Type B pancreatic cell (in vitro differentiated cells): ENCODE measurements around the gene LRBA. TPM values are rescaled to one million over a fixed set of nuclear protein-coding genes. Genes with fewer than 3 reads are reported as not detected.
"Not testable (repeated sequence)": the region's sequence is repeated elsewhere in the genome, so short reads cannot be mapped to it uniquely, and the experiment has no call there.

ENCODE experiments used
- DNase-seq: peaks from one replicate; pipeline ENCODE4 v3.0.0; 2021; ENCODE audit warnings: mixed read lengths; ENCODE audit not compliant: unreplicated experiment; ENCODE audit errors: extremely low spot score
- H3K27ac Mint-ChIP-seq: 2 replicates; pipeline ENCODE4 v1.8.0; 2021; ENCODE audit warnings: mild to moderate bottlenecking, mixed read lengths
- H3K27me3 Mint-ChIP-seq: 2 replicates; pipeline ENCODE4 v1.8.0; 2021; ENCODE audit warnings: mixed read lengths
- H3K36me3 Mint-ChIP-seq: 2 replicates; pipeline ENCODE4 v1.8.0; 2021; ENCODE audit warnings: mixed read lengths
- H3K4me1 Mint-ChIP-seq: one replicate; pipeline ENCODE4 v1.8.0; 2021; ENCODE audit warnings: mixed read lengths; ENCODE audit not compliant: unreplicated experiment
- H3K4me3 Mint-ChIP-seq: 2 replicates; pipeline ENCODE4 v1.8.0; 2021; ENCODE audit warnings: mild to moderate bottlenecking, mixed read lengths
- H3K9me3 Mint-ChIP-seq: 2 replicates; pipeline ENCODE4 v1.8.0; 2021; ENCODE audit warnings: mixed read lengths
- total RNA-seq: library from RNA; stranded (reverse); gene quantifications from 2 replicates; pipeline ENCODE4 v1.2.1, GENCODE V29; 2021; ENCODE audit warnings: low replicate concordance
- TF ChIP-seq, protein P1 (sequence below): fragments of 200-600 bp; sonication (generic); conservative IDR thresholded peaks from 2 replicates; pipeline ENCODE4 v1.5.0; 2021; ENCODE audit warnings: antibody characterized with exemption, mild to moderate bottlenecking

Gene LRBA
- total RNA-seq, 1 donor from 2014 or later, result 64.5 TPM

DNA sequence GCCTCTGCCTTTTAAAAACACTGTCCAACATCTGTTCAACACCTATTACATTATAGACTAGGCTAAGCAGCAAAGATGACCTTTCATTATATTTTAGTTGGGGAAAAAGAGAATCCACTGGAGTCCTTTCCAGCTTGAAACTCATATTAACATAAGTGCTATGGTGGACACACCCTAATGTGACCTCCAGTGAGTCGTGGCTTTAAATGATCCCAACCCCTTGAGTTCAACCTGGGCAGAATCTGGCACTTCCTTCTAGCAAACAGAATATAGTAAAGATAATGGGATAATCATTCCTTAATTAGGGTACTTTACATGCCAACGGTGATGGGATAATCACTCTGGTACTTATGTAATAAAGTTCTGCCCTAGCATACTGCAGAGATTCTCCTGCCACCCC, 270.5 kb downstream of the LRBA start:
- Mint-ChIP-seq H3K27ac (peak overlapping the region; percentile 3), H3K4me3 (no peak overlapping the region), H3K9me3 (peaks cover 4% of the 10 kb centered on the region), H3K4me1 (peaks cover 14% of the 10 kb centered on the region), H3K27me3 (no peaks in the 10 kb centered on the region), H3K36me3 (peaks cover 19% of the 10 kb centered on the region)
- TF ChIP-seq, protein P1, sequence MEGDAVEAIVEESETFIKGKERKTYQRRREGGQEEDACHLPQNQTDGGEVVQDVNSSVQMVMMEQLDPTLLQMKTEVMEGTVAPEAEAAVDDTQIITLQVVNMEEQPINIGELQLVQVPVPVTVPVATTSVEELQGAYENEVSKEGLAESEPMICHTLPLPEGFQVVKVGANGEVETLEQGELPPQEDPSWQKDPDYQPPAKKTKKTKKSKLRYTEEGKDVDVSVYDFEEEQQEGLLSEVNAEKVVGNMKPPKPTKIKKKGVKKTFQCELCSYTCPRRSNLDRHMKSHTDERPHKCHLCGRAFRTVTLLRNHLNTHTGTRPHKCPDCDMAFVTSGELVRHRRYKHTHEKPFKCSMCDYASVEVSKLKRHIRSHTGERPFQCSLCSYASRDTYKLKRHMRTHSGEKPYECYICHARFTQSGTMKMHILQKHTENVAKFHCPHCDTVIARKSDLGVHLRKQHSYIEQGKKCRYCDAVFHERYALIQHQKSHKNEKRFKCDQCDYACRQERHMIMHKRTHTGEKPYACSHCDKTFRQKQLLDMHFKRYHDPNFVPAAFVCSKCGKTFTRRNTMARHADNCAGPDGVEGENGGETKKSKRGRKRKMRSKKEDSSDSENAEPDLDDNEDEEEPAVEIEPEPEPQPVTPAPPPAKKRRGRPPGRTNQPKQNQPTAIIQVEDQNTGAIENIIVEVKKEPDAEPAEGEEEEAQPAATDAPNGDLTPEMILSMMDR, result no peak
- DNase-seq, result no peak

DNA sequence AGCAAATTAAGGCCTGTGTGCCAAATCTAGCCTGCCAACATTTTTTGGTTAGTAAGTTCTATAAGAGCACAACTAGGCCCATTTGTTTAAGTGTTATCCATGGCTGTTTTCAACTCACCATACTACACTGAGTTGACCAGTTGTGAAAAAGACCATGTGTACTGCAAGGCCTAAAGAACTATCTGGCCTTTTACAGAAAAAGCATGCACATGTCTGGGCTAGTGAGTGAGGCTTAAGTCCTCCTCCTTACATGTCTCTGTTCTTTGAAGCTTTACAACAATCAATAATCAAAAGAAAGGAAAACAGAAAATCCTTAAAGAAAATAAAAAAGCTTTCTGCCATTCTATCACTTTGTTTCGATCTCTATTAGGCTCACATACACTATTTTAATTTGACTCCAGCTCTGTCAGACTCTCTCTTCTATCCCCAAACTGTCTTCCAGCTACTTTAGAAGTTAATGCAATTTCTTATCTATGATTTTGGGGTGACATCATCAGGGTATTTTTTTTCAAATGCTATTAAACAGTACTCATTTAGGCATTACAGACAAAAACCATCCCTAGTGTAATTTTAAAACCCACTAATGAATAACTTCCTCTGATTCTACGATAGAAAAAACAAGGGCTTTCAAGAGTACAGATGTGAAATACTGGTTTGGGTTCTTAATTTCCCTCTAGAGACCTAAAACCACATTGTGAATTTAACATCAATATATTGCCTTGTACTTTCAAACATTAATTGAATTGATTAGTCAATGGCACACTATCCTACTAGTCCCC, 271.3 kb downstream of the LRBA start:
- no peak for DNase-seq
- Mint-ChIP-seq H3K36me3 (peaks cover 19% of the 10 kb centered on the region), H3K9me3 (peaks cover 4% of the 10 kb centered on the region), H3K4me1 (peaks cover 14% of the 10 kb centered on the region), H3K4me3 (no peak overlapping the region), H3K27me3 (no peaks in the 10 kb centered on the region), H3K27ac (peak overlapping the region; percentile 3)
- TF ChIP-seq, protein P1, result no peak

DNA sequence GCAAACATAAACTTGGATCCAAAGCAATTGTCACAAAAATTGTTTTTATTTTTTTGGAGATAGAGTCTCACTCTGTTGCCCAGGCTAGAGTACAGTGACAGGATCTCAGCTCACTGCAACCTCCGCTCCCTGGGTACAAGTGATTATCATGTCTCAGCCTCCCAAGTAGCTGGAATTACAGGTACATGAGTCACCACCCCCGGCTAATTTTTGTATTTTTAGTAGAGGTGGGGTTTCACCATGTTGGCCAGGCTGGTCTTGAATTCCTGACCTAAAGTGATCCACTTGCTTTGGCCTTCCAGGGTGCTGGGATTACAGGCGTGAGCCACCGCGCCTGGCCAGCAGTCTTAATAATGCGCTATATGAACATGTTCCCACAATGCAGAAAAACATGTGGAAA, 272.2 kb downstream of the LRBA start:
- not testable (repeated sequence) for H3K9me3 Mint-ChIP-seq, H3K4me3 Mint-ChIP-seq, H3K27me3 Mint-ChIP-seq, DNase-seq, H3K27ac Mint-ChIP-seq
- Mint-ChIP-seq H3K4me1 (peaks cover 14% of the 10 kb centered on the region), H3K36me3 (peaks cover 18% of the 10 kb centered on the region)

DNA sequence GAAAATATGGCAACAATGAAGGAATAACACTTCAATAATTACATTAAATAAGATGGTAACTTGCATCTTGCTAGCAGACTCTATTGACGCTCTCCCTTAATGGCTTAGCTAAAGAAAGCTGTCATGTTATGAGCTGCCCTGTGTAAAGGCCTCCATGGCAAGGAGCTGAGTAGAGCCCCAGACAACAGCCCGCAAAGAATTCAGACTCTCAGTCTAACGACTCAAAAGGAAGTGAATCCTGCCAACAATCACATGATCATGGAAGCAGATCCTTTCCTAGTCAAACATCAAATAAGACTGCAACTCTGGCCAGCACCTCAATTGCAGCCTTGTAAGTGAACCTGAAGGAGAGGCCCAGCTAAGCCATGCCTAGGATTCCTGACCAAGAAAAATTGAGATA, 275.5 kb downstream of the LRBA start:
- Mint-ChIP-seq H3K27ac (no peak overlapping the region), H3K9me3 (no peaks in the 10 kb centered on the region), H3K4me1 (peaks cover 9% of the 10 kb centered on the region), H3K36me3 (peaks cover 5% of the 10 kb centered on the region), H3K27me3 (no peaks in the 10 kb centered on the region), H3K4me3 (no peak overlapping the region)
- no peak for DNase-seq
- TF ChIP-seq, protein P1, result no peak

DNA sequence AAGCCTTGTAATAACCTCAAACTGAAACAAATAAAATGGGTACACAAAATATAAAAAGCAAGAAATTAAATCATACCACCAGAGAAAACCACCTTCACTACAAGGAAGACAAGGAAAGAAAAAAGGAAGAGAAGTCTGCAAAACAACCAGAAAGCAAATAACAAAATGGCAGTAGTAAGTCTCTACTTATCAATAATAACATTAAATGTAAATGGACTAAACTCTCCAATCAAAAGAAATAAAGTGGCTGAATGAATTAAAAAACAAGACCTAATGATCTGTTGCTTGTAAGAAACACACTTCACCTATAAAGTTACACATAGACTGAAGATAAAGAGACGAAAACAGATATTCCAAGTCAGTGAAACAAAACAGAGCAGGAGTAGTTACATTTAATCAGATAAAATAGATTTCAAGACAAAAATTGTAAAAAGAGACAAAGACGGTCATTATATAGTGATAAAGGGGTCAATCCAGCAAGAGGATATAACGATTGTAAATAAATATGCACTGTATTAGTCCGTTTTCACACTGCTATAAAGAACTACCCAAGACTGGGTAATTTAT, 289.0 kb downstream of the LRBA start:
- H3K4me1 Mint-ChIP-seq, result no peaks in the 10 kb centered on the region
- H3K9me3 Mint-ChIP-seq, result peaks cover 11% of the 10 kb centered on the region
- H3K4me3 Mint-ChIP-seq, result no peak overlapping the region
- no peak overlapping the region for H3K27ac Mint-ChIP-seq
- no peak for DNase-seq
- TF ChIP-seq, protein P1, result no peak
- peaks cover 34% of the 10 kb centered on the region for H3K36me3 Mint-ChIP-seq
- H3K27me3 Mint-ChIP-seq, result no peaks in the 10 kb centered on the region

DNA sequence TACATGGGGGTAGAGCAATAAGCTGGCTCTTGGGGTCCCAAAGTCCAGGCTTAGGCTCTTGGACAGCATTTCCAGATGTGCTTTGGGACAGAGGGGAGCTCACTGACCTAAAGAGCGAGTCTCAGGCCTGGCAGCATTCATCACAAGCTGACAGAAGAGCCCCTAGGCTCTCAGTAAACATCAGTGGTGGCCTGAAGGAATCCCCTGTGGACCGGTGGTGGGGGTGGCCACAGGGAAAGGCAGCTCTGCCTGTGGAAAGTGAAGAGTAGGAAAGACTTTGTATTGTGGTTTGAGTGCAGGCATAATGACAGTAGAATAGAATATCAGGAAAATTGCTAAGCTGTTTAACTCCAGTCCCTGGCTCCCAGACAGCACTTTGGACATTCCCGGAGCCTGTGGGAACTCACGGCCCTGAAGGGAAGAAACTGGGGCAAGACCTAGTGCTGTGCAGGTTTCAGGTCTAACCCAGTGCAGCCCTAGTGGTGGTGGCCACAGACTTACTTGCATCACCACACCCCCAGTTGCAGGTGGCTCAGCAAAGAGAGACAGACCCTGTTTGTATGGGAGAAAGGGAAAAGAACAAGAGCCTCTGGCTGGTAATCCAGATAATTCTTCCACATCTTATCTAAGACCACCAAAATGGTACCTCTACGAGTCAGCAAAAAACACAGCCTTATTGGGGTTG, 291.2 kb downstream of the LRBA start:
- no peaks in the 10 kb centered on the region for H3K27me3 Mint-ChIP-seq
- TF ChIP-seq, protein P1, result no peak
- H3K27ac Mint-ChIP-seq, result no peak overlapping the region
- H3K4me1 Mint-ChIP-seq, result peaks cover 8% of the 10 kb centered on the region
- H3K36me3 Mint-ChIP-seq, result peaks cover 27% of the 10 kb centered on the region
- H3K4me3 Mint-ChIP-seq, result no peak overlapping the region
- DNase-seq, result no peak
- H3K9me3 Mint-ChIP-seq, result peaks cover 11% of the 10 kb centered on the region
